CD4-positive, alpha-beta T cell treated with Interleukin-10 for 1 hour (primary cell): Measurements from ENCODE around the gene KCNK1.
"Not testable (repeated sequence)": the region's sequence is repeated elsewhere in the genome, so short reads cannot be mapped to it uniquely, and the experiment has no call there.

Experiments used
- DNase-seq: peaks from one replicate; pipeline ENCODE4 v3.0.0-alpha.2; 2020

KCNK1 gene

DNA sequence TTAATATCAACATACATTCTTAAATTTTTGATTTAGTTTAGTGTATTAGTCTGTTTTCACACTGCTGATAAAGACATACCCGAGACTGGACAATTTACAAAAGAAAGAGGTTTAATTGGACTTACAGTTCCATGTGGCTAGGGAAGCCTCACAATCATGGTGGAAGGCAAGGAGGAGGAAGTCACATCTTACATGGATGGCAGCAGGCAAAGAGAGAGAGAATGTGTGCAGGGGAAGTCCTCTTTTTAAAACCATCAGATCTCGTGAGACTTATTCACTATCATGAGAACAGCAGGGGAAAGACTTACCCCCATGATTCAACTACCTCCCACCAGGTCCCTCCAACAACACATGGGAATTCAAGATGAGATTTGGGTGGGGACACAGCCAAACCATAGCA, 56.5 kb downstream of the KCNK1 start:
- DNase-seq = not testable (repeated sequence)

DNA sequence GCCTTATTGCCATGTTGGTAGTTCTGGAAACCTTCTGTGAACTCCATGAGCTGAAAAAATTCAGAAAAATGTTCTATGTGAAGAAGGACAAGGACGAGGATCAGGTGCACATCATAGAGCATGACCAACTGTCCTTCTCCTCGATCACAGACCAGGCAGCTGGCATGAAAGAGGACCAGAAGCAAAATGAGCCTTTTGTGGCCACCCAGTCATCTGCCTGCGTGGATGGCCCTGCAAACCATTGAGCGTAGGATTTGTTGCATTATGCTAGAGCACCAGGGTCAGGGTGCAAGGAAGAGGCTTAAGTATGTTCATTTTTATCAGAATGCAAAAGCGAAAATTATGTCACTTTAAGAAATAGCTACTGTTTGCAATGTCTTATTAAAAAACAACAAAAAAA, 57.4 kb downstream of the KCNK1 start:
- DNase-seq = no peak

- no peak for DNase-seq
These were observed 58.8 kb downstream of the KCNK1 start for GRCh38 chr1:233672732-233673131.

DNA sequence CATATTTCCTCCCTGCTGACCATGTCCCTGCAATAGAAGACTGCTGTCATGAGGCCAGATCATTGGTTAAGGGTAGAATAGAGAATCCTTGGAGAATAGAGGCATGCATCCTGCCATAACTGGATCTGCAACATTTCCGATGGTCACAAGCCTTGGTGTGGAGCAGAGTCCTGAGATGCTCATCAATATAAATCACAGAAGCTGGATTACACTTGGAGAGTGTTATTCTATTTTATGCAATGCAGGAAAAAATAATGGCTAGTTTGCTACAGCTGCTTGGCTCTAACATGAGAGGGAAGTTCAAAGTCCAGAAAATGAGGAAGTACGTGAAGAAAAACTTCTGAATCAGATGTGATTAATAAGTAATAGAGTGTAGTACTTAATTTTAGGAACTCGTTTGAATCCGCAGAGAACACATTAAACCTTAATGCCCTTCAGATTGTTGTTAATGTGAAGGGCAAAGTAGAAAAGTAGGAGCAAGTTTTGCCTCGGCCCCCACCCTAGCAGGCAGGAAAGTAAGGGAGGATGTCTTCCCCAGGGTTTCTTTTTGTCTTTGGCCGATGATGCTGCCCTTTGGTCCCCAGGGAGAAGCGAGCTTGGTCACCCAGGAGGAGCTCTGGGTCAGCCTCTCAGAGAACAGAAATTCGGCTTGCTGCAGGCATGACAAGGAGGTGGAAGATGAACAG, 59.5 kb downstream of the KCNK1 start:
- DNase-seq = no peak

GRCh38 chr1:233673947-233674431, 60.1 kb downstream of the KCNK1 start:
- DNase-seq = no peak

DNA sequence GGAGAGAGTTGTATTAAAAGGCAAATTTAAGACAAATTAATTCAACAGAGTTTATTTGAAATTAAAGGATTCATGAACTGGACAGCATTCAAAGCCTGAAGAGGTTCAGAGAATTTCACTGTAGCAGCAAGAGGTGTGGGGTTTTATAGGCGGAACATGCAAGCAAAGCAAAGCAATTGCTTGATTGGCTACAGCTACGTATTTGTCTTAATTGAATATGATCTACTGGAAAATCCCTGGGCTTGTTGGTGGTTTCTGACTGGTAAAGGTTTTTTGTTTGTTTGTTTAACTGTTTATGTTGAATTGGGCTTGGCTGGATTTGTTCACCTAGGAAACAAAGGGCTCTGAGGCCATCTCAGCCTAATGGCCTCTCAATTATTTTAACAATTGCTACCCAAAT, 61.5 kb downstream of the KCNK1 start:
- no peak for DNase-seq

- no peak for DNase-seq
These were observed 62.0 kb downstream of the KCNK1 start for GRCh38 chr1:233675893-233676292.

GRCh38 chr1:233677690-233678354, 63.9 kb downstream of the KCNK1 start:
- no peak for DNase-seq

GRCh38 chr1:233679030-233679429, 65.1 kb downstream of the KCNK1 start:
- DNase-seq = no peak

- no peak for DNase-seq
These were observed 65.9 kb downstream of the KCNK1 start for GRCh38 chr1:233679591-233680373.

GRCh38 chr1:233681285-233681684, 67.4 kb downstream of the KCNK1 start:
- no peak for DNase-seq

DNA sequence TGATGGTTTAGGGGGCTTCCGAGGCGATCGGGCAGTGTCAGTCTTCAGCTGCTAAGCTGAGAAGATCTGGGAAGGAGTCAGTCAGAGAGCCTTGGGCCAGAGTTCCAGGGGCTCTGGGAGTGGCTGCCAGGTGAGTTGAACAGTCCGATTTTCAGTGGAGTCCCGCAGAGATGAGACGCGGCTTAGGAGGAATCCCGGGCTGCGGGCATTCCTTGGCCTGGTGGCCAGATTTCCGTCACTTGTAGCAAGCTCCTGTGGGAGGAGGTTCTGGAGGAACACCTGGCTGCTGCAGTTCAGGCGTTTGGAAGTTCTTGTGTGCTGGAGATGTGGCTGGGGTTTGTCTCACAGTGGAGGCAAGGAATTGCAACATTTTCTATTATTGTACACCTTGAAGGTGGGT, 72.7 kb downstream of the KCNK1 start:
- not testable (repeated sequence) for DNase-seq

DNA sequence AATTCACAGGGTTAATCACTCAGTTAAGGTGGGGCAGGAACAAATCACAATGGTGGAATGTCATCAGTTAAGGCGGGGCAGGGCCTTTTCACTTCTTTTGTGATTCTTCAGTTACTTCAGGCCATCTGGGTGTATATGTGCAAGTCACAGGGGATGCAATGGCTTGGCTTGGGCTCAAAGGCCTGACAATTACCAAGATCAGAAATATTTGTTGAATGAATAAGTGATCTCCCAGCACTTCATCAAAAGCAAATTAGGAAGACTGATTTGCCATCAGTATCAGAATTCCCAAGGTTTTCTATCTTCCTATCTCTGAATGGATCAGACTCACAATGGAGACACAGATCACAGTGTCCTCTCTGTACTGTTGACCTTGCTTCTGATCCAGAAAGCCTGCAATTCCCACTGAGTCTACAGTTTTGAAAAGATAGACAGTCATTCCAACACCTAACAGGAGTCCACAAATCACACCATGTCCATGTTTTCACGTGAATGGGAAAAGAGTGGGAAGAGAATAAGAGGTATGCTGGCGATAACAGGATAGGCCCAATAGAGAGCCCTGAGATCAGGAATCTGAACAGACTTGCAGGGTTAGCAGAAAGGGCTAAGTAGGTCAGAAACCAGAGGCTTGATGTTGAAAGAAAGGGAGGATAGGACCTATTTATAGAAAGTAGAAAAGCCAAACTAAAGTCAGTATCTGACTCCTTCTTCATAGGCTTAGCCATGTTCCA, 75.3 kb downstream of the KCNK1 start:
- no peak for DNase-seq

DNA sequence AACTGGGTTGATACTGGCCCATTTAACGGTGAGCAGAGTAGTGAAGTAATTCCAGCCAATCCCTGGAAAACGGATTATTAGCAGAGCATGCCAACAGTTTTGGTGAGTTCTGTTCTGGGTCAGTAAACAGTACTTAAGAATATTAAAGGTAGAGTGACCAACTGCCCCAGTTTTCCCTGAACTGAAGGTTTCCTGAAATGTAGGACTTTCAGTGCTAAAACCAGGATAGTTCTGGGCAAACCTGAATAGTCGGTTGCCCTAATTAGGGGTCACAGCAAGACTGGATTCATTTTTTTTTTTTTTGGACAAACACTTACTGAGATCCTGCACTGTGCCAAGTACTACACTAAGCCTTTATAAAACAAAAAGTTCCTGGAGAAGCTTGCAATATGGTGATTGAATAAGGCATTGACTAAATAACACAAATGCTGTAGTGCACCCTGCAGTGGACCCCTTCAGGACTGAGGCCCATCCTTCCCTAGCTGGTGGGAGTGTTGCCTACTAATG, 75.9 kb downstream of the KCNK1 start:
- DNase-seq = no peak

GRCh38 chr1:233695901-233696300, 82.0 kb downstream of the KCNK1 start:
- no peak for DNase-seq

- no peak for DNase-seq
These were observed 86.4 kb downstream of the KCNK1 start for GRCh38 chr1:233700338-233700737.

GRCh38 chr1:233704170-233704897, 90.4 kb downstream of the KCNK1 start:
- no peak for DNase-seq

DNA sequence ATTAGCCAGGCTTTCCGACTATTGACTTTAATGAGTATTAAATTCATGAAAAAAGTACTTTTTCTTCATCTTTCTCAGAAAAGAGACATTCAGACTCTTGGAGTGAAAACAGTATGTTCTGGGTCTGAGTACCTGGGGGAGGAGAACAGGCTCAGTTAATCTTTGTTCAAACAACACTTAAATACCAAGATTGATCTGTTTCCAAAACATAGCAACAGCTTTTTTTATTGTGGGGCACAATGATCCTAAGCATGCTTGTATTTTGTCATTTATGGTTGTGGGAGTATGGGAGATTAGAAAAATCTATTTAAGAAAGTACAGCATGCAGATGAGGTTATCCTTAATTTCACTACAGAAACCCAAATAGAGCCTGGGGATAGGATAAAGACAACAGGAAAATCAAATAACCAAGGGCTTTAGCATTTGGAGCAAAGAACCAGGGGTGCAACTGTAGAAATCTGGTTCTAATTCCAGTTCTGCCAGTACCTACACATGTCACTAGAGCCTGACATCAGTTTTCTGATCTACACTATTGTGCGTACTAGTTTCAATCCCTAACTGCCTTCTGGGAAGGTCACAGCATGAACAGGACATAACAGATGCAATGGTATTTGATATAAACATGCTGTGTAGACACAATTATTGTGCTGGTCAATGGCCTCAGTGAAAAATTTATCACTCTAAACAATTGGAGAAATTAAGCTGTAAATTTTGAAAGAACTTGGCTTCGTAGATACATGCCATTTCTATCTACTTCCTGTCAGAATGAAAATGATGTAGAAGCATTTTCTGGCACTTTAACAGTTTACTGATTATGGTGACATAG, 91.2 kb downstream of the KCNK1 start:
- no peak for DNase-seq

DNA sequence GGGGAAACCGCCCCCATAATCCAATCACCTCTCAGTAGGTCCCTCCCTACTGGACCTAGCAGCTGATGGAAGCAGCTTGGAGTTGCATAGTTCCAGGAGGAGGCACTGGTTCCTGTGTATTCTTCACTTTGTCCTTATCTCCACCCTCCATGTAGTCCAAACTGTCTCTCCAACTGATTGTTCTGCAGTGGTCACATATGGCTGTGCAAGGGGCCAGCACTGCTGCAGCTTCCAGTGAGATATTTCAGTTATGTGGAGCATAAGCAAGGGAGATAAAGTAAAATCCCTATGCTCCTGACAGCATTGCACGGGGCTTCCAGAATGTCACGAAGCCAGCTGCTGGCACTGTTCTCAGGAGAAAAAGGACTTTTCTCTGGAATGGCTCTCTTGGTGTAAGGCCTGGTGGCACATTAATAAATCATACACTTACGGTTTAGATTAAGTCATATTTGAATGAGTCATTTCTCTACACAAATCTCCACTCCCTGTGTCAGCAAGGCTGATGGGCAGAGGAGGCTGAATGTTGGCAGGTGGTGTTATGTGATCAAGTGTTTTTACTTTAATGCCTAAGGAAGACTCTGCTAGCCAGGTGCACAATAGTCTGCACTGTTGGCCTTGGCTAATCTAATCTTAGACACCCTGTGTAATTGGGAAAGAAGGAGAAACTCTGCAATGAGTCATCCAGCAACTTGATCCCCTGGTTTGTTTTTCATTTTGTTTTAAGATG, 93.4 kb downstream of the KCNK1 start:
- no peak for DNase-seq
